Activated CD4-positive, alpha-beta T cell treated with anti-CD3 and anti-CD28 coated beads, Interleukin-2, amount 10 ng/mL, durations not matched to agents 7 days and 5 days (primary cell): Measurements from ENCODE around the gene SLC35A4. TPM values are rescaled to one million over a fixed set of nuclear protein-coding genes. Genes with fewer than 3 reads are reported as not detected.

Experiments used
- CTCF ChIA-PET: fragments of 350-600 bp; sonication (Branson Sonifier 250); formaldehyde crosslinking; loops from one replicate; lab custom pipeline; 2021; ENCODE audit warnings: antibody characterized with exemption; lab: Charles Lee
- POLR2A ChIA-PET: fragments of 350-600 bp; sonication (Branson Sonifier 250); formaldehyde crosslinking; loops from one replicate; lab custom pipeline; 2021; ENCODE audit warnings: antibody characterized with exemption; lab: Charles Lee
- DNase-seq: peaks from one replicate; pipeline ENCODE4 v3.0.0-alpha.2; 2020
- H3K27ac Mint-ChIP-seq: one replicate; pipeline ENCODE4 v1.8.0; 2021; ENCODE audit warnings: mild to moderate bottlenecking, moderate library complexity, mixed read lengths
- H3K27me3 Mint-ChIP-seq: one replicate; pipeline ENCODE4 v1.8.0; 2021; ENCODE audit warnings: mixed read lengths
- H3K36me3 Mint-ChIP-seq: one replicate; pipeline ENCODE4 v1.8.0; 2021; ENCODE audit warnings: low read depth, mixed read lengths
- H3K4me1 Mint-ChIP-seq: one replicate; pipeline ENCODE4 v1.8.0; 2021; ENCODE audit warnings: mixed read lengths
- H3K4me3 Mint-ChIP-seq: one replicate; pipeline ENCODE4 v1.8.0; 2021; ENCODE audit warnings: mild to moderate bottlenecking, moderate library complexity, mixed read lengths
- H3K9me3 Mint-ChIP-seq: one replicate; pipeline ENCODE4 v1.8.0; 2021; ENCODE audit warnings: mixed read lengths
- total RNA-seq, 2 experiments: library from RNA; stranded (reverse); gene quantifications; one replicate each; pipeline ENCODE4 v1.2.3, GENCODE V29; 2021

The SLC35A4 gene
- total RNA-seq, 2 experiments from 2014 or later = 84.0 to 96.6 TPM

DNA sequence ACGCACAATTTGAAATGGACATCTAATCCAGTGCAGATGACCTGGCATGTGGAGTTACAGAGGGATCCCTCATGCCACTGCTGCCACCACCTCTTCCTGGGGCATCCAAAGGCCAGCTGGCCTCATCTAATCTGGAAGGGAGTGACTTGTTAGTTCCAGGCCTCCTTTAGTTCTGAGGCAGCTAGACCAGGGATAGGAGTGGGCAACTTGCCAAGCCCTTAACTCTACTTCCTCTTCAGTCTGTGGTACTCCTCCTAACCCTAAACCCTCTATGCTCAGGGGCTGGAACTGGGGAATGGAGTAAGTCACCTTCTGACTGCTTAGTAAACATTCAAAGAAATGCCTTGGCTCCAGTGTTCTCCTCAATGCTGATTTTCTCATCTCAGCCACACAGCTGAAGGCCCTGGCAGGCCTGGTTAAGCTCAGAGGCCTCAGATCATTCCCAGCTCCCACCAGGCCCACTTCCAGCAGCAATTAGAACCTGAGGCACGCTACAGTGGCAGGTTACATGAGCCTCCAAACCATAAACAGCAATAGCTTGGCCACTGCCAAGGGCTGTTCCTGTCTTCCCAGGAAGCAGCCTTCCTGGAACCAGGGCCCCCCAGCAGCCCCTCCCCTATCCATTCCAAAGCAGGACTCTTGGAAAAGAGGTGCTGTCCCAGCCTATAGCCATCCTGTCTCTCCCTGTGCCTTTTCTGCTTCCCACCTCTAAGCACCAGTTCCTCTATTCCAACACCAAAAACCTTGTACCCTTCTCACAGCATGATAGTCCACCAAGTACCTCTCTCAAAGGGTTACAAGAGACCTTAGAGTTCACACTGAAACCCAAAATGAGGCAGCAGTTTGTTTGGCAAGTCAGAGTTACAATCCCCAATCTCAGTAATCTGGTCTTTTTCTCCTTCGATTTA, 15.1 kb upstream of the SLC35A4 start:
- H3K27ac Mint-ChIP-seq = peak overlapping the region; percentile 97
- POLR2A ChIA-PET = no interaction called here
- no peak for DNase-seq
- CTCF ChIA-PET = interaction anchor here (0.7 to 3.2 kb wide), 6 partner anchors 9 to 153 kb away, joined by 3 to 15 read pairs (median 4); partner anchors contain the start of genes ANKHD1, APBB3 and SLC35A4
- no peaks in the 10 kb centered on the region for H3K27me3 Mint-ChIP-seq
- peaks cover 63% of the 10 kb centered on the region for H3K4me1 Mint-ChIP-seq
- peak overlapping the region; percentile 44 for H3K4me3 Mint-ChIP-seq
- peaks cover 49% of the 10 kb centered on the region for H3K36me3 Mint-ChIP-seq
- H3K9me3 Mint-ChIP-seq = no peaks in the 10 kb centered on the region

DNA sequence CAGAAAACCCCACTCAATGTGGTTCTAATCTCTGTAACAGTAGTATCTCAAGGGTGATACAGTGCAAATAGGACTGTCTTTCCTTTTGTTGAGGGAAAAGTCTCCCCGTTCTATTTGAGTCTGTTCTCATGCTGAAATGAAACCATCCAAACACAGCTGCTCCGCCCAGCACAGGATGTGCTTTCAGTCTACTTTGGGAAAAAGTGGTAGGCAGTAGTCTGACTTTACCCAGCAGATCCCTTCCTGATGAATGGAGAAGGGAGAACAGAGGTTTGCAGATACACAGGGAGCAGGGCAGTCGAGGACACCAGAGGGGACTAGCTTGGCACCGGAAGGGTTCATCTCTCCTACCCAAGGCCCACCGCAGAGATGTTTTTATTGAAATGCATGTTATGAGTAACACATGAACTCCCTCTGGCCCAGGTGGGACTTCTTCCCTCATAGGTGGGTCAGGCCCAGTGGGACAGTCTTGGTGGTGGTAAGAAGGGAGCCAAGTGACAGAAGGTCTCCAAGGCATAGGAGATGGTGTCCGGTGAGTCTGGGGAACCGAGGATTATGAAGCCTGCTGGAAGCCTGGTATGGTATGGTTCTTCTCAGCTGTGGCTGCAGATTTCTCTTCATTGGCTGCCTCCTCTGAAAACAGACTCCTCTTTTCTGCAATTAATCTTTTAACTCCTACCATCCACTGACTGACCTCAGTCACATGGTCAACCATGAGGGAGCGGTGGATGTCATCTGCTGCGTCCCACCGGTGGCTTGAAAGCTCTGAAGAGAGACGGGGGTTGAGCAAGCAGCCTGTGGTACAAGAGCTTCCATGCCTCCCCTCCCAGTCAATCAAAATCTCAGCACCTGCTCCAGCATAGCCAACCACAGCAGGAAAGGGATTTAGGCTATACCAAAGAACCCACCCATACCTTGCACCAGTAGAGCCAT, 14.2 kb upstream of the SLC35A4 start:
- ChIA-PET POLR2A (no interaction called here), CTCF (interaction anchor here (1.0 to 1.1 kb wide), 2 partner anchors 12 to 149 kb away, joined by 3 to 4 read pairs; partner anchors contain the start of gene ANKHD1)
- no peaks in the 10 kb centered on the region for H3K27me3 Mint-ChIP-seq
- H3K27ac Mint-ChIP-seq = peak overlapping the region; percentile 66
- peaks cover 49% of the 10 kb centered on the region for H3K36me3 Mint-ChIP-seq
- DNase-seq = no peak
- H3K4me3 Mint-ChIP-seq = no peak overlapping the region
- no peaks in the 10 kb centered on the region for H3K9me3 Mint-ChIP-seq
- peaks cover 73% of the 10 kb centered on the region for H3K4me1 Mint-ChIP-seq

DNA sequence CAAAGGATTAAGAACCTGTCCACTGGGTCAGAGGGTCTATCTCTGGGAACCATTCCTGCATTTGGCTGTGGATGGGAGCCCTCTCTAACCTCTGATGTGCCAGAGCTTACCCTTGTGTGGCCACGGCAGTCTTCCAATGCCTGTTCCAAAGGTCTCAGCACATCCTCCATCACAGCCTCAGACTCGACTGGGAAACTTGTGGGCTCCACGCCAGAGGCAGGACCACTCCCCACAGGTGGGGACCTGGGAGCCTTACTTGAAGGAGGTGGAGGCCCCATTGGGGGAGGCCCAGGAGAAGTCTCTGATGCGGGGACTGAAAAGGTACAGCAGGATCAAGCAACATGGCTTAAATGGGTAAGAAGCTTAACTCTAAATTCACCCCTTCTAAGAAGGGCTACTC, 12.8 kb upstream of the SLC35A4 start:
- Mint-ChIP-seq H3K4me3 (no peak overlapping the region), H3K27me3 (no peaks in the 10 kb centered on the region), H3K9me3 (no peaks in the 10 kb centered on the region), H3K36me3 (peaks cover 61% of the 10 kb centered on the region), H3K27ac (no peak overlapping the region), H3K4me1 (peaks cover 80% of the 10 kb centered on the region)
- CTCF ChIA-PET = interaction anchor here (1.4 kb wide), 2 partner anchors 20 to 318 kb away, joined by 3 read pairs; no protein-coding TSS in a partner anchor
- POLR2A ChIA-PET = no interaction called here
- no peak for DNase-seq

DNA sequence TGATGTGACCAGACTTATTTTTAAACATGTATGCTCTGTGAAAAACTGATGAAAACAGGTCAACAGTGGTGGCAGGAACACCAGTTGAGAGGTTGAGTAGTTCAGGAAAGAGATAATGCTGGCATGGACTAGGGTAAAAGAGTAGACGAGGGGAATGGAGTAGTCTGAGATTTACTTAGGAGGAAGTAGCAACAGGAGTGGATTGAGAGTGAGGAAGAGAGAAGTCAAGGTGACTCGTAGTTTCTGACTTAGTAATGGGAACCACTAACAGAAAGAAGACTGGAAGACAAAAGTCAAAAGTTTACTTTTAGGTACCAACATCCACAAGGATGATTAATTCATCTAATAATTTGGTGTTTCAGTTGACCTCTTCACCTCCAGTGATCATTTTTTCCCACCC, 11.0 kb upstream of the SLC35A4 start:
- Mint-ChIP-seq H3K9me3 (no peaks in the 10 kb centered on the region), H3K36me3 (peaks cover 66% of the 10 kb centered on the region), H3K4me1 (peaks cover 78% of the 10 kb centered on the region), H3K27ac (peak overlapping the region; percentile 0), H3K27me3 (no peaks in the 10 kb centered on the region), H3K4me3 (no peak overlapping the region)
- CTCF ChIA-PET = interaction anchor here (1.3 kb wide), 1 partner anchor 9 kb away, joined by 4 read pairs; no protein-coding TSS in a partner anchor
- POLR2A ChIA-PET = no interaction called here
- no peak for DNase-seq

DNA sequence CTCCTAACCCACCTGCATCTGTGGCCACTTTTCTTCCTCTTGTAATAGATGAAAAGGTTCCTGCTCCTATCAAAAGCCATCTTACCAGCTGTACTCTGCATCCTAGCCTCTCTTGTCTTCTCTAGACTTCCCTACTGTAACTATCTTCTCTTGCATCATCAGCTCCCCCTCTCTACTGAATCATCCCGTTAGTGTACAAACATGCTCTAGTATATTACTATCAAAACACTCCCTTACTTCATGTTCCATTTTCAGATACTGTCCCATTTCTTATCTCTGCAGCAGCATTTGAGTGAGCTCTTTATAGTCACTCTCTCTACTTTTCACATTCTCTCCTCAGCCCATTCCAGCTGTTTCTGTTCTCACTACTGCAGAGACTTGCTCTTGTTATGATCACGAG, 10.2 kb upstream of the SLC35A4 start:
- no peaks in the 10 kb centered on the region for H3K27me3 Mint-ChIP-seq
- peaks cover 70% of the 10 kb centered on the region for H3K4me1 Mint-ChIP-seq
- DNase-seq = no peak
- no peaks in the 10 kb centered on the region for H3K9me3 Mint-ChIP-seq
- no peak overlapping the region for H3K4me3 Mint-ChIP-seq
- H3K36me3 Mint-ChIP-seq = peaks cover 59% of the 10 kb centered on the region
- peak overlapping the region; percentile 7 for H3K27ac Mint-ChIP-seq
- ChIA-PET POLR2A (no interaction called here), CTCF (interaction anchor here (0.6 kb wide), 1 partner anchor 74 kb away, joined by 3 read pairs; no protein-coding TSS in a partner anchor)

DNA sequence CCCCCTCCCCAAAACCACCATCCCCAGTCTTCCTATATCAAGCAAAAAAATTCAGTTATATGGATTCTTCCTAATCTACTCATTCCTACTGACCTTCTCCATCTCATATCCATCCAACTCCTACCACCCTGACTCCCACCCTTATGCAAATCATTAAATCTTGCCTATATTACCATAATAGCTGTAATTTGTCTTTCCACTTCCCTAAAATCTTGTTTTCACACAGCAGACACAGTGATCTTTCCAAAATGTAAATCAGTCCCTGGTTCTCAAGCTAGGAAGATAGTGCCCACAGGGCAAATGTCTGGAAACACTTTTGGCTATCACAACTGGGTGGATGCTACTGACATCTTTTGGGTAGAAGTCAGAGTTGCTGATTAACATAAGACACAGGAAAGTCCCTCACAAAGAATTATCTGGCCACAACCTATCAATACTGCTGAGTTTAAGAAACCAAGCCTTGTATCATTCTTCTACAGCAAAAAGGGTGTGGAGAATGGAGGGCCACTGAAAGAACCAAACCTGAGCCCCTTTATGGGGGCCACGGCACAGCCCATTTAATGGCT, 8.8 kb upstream of the SLC35A4 start:
- ChIA-PET CTCF (interaction anchor here (2.9 kb wide), 1 partner anchor 8 kb away, joined by 19 read pairs; the partner anchor contains the start of gene EIF4EBP3), POLR2A (no interaction called here)
- H3K36me3 Mint-ChIP-seq = peaks cover 47% of the 10 kb centered on the region
- peak overlapping the region; percentile 73 for H3K4me3 Mint-ChIP-seq
- H3K27me3 Mint-ChIP-seq = no peaks in the 10 kb centered on the region
- no peaks in the 10 kb centered on the region for H3K9me3 Mint-ChIP-seq
- DNase-seq = no peak
- peaks cover 56% of the 10 kb centered on the region for H3K4me1 Mint-ChIP-seq
- H3K27ac Mint-ChIP-seq = peak overlapping the region; percentile 90

DNA sequence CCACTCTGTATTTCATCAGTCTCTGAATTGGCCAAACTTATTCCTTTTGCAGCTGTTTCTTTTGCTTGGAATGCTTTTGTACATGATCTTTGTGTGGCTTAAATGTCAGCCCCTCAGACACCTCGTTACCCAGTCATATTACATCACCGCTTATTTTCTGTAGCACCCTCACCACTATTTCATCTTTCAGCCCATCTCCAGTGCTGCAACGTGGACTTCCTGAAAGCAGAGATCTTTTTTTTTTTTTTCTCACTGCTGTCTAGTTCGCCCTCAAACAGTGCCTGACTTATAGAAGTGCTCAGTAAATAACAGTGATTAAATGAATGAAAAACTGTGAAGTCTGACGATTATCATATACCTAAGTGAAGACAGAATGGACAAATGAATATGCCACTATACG, 8.2 kb upstream of the SLC35A4 start:
- no peaks in the 10 kb centered on the region for H3K9me3 Mint-ChIP-seq
- peak overlapping the region; percentile 73 for H3K4me3 Mint-ChIP-seq
- no peak for DNase-seq
- H3K4me1 Mint-ChIP-seq = peaks cover 53% of the 10 kb centered on the region
- peaks cover 47% of the 10 kb centered on the region for H3K36me3 Mint-ChIP-seq
- no peaks in the 10 kb centered on the region for H3K27me3 Mint-ChIP-seq
- peak overlapping the region; percentile 90 for H3K27ac Mint-ChIP-seq
- ChIA-PET POLR2A (no interaction called here), CTCF (interaction anchor here (2.9 kb wide), 1 partner anchor 9 kb away, joined by 19 read pairs; the partner anchor contains the start of gene EIF4EBP3)

DNA sequence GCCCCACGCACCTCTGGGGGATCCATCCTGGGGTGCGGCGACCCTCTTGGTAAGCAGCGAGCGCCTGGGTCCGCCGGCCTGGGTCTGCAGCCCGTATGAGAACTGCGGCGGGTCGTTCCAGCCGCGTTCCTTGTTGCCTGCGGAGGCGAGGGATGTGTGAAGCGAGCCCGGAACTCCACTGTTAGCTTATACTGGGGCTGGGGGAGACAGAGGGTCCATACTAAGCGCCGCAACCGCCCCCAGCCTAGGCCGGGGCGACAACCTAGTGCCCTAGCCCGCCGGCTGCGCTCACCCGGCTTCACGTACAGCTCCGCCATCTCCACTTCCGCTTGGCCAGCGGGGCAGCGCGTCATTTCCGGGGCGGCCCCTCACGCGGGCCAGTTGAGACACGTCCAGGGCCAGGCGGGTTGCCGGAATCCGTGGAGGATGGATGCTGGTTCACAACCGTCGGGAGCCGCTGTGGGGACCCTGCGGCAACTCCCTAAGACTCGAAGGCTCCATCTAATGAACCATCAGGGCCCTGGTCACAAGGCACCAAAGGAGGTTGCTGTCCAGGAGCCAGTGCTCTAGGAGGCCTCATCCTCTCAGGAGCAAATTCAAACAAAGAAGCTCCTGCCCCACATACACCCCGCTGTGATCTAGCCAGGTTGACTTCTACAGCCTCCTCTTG, 7.4 kb upstream of the SLC35A4 start, which contains the start of gene SRA1:
SRA1 (minus strand) TSS at position 338 of the 670 bp plus-strand sequence; CDS start at position 317, 21 bp downstream.
- ChIA-PET CTCF (interaction anchor here (1.0 to 2.9 kb wide), 4 partner anchors 10 to 107 kb away, joined by 3 to 19 read pairs (median 4); partner anchors contain the start of genes EIF4EBP3 and TMCO6), POLR2A (interaction anchor here (0.6 to 0.7 kb wide), 2 partner anchors 84 to 118 kb away, joined by 3 to 5 read pairs; no protein-coding TSS in a partner anchor)
- Mint-ChIP-seq H3K9me3 (no peaks in the 10 kb centered on the region), H3K27ac (peak within 1 kb of the TSS; percentile 90), H3K4me1 (peaks cover 51% of the 10 kb centered on the region), H3K27me3 (no peaks in the 10 kb centered on the region), H3K4me3 (peak within 1 kb of the TSS; percentile 73), H3K36me3 (peaks cover 46% of the 10 kb centered on the region)
- peak; percentile 88 for DNase-seq

DNA sequence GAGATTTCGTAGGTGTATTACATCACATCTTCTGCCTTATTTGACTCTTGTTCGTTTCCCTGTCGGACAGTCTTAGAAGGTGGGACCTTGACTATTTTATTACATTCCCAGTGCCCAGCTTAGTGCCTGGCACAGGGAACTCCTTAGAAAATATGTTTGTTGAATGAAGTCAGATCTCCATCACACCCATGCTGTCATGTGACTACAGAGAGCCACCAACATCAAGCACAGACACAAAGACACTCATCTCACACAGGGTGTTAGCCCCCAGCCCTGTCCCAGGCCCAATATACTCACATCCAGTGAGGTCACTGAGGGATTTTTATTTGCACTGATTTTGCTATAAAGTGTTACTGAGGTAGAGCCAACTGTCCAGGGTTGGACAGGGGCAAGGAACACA, 6.7 kb upstream of the SLC35A4 start:
- DNase-seq = no peak
- H3K27me3 Mint-ChIP-seq = no peaks in the 10 kb centered on the region
- peaks cover 41% of the 10 kb centered on the region for H3K36me3 Mint-ChIP-seq
- H3K4me3 Mint-ChIP-seq = peak overlapping the region; percentile 73
- ChIA-PET CTCF (interaction anchor here (1.0 to 2.9 kb wide), 3 partner anchors 10 to 82 kb away, joined by 3 to 19 read pairs (median 5); partner anchors contain the start of genes EIF4EBP3 and TMCO6), POLR2A (interaction anchor here (0.7 kb wide), 1 partner anchor 117 kb away, joined by 3 read pairs; no protein-coding TSS in a partner anchor)
- H3K9me3 Mint-ChIP-seq = no peaks in the 10 kb centered on the region
- peak overlapping the region; percentile 90 for H3K27ac Mint-ChIP-seq
- H3K4me1 Mint-ChIP-seq = peaks cover 52% of the 10 kb centered on the region

DNA sequence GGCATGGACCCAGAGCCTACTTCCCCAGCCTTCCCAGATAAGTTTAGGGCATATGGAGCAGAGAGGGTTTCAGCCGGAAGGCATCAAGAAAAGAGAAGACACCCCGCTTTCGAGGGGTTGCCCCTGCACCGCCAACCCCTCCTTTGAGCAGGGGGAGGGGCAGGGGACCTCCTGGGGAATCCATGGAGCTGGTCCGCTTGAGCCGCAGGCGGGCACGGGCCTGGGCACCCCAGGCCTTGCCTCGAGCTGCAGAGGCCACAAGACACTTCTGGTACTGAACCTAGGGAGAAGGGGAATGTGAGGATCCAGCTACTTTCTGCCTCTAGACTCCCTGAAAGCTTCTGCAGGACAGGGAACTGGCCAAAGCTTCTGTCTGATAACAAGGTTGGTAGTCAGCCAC, 6.1 kb upstream of the SLC35A4 start:
- Mint-ChIP-seq H3K4me1 (peaks cover 52% of the 10 kb centered on the region), H3K27ac (peak overlapping the region; percentile 90), H3K4me3 (no peak overlapping the region), H3K36me3 (peaks cover 36% of the 10 kb centered on the region), H3K9me3 (no peaks in the 10 kb centered on the region), H3K27me3 (no peaks in the 10 kb centered on the region)
- ChIA-PET CTCF (interaction anchor here (0.7 to 1.9 kb wide), 3 partner anchors 10 to 87 kb away, joined by 3 to 13 read pairs (median 3); partner anchors contain the start of gene EIF4EBP3), POLR2A (no interaction called here)
- no peak for DNase-seq

DNA sequence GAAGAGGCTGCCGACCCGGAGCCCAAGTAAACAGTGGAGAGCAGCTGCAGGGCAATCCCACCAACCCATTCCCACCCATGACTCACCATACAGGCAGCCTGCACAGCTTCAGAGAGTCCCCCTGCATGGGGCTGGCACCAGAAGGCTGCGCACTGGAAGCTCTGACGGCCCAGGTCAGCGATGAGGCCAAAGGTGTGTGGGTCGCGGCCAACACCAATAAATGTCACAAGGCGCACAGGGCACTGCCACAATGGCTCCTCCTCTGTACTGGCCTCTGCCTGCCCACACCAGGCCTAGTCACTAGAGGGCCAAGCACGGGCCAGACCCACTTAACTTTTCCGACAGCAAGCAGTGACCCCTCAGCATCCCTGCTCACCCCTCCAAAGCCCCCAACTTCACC, 4.4 kb upstream of the SLC35A4 start:
- Mint-ChIP-seq H3K4me1 (peaks cover 43% of the 10 kb centered on the region), H3K9me3 (no peaks in the 10 kb centered on the region), H3K27ac (no peak overlapping the region), H3K4me3 (no peak overlapping the region), H3K27me3 (no peaks in the 10 kb centered on the region), H3K36me3 (peaks cover 28% of the 10 kb centered on the region)
- DNase-seq = no peak
- ChIA-PET CTCF (interaction anchor here (1.0 to 1.9 kb wide), 2 partner anchors 13 to 17 kb away, joined by 5 to 13 read pairs; partner anchors contain the start of gene EIF4EBP3), POLR2A (no interaction called here)
